Astrocyte (in vitro differentiated cells and primary cell): Measurements from ENCODE around the gene COL15A1. TPM values are rescaled to one million over a fixed set of nuclear protein-coding genes. Genes with fewer than 3 reads are reported as not detected.
A peak's percentile ranks its signal among the peaks of the same experiment; 100 is the strongest.

ENCODE experiments used
- DNase-seq: peaks from one replicate; pipeline ENCODE4 v3.0.0-alpha.2; 2010; ENCODE audit warnings: low read depth
- FAIRE-seq: peaks from 2 replicates; lab custom pipeline; 2011; peaks lifted over from hg19 to GRCh38; lab: Jason Lieb, UNC
- H2AFZ ChIP-seq: 2 replicates; pipeline ENCODE4 v1.6.0; 2012; ENCODE audit warnings: low read depth, low read length, inconsistent platforms
- H3K27ac ChIP-seq: 2 replicates; pipeline ENCODE4 v1.5.1; 2011; ENCODE audit warnings: low read depth, low read length, inconsistent platforms
- H3K27me3 ChIP-seq: 2 replicates; pipeline ENCODE4 v1.6.0; 2011; ENCODE audit warnings: low read length, inconsistent platforms; ENCODE audit not compliant: insufficient read depth
- H3K36me3 ChIP-seq: 2 replicates; pipeline ENCODE4 v1.5.1; 2011; ENCODE audit warnings: low read length, inconsistent platforms; ENCODE audit not compliant: insufficient read depth
- H3K4me1 ChIP-seq: 2 replicates; pipeline ENCODE4 v1.5.1; 2011; ENCODE audit warnings: low read length, inconsistent platforms; ENCODE audit not compliant: insufficient read depth
- H3K4me2 ChIP-seq: 2 replicates; pipeline ENCODE4 v1.6.0; 2012; ENCODE audit warnings: low read length, inconsistent platforms
- H3K4me3 ChIP-seq: 2 replicates; pipeline ENCODE4 v1.5.1; 2011; ENCODE audit warnings: low read depth, mild to moderate bottlenecking, low read length, inconsistent platforms; ENCODE audit not compliant: insufficient read depth
- H3K79me2 ChIP-seq: 2 replicates; pipeline ENCODE4 v1.6.0; 2012; ENCODE audit warnings: mild to moderate bottlenecking, low read length, inconsistent platforms; ENCODE audit not compliant: insufficient read depth
- H3K9ac ChIP-seq: 2 replicates; pipeline ENCODE4 v1.6.0; 2012; ENCODE audit warnings: mild to moderate bottlenecking, low read length, inconsistent platforms
- H3K9me3 ChIP-seq: 2 replicates; pipeline ENCODE4 v1.5.1; 2012; ENCODE audit warnings: low read depth, mild to moderate bottlenecking, low read length, inconsistent platforms; ENCODE audit not compliant: insufficient read depth
- H4K20me1 ChIP-seq: 2 replicates; pipeline ENCODE4 v1.6.0; 2012; ENCODE audit warnings: low read length, inconsistent platforms; ENCODE audit not compliant: insufficient read depth
- H3K27ac Mint-ChIP-seq: one replicate; pipeline ENCODE4 v1.8.0; 2021; ENCODE audit warnings: mild to moderate bottlenecking, mixed read lengths; ENCODE audit not compliant: unreplicated experiment
- H3K27me3 Mint-ChIP-seq: one replicate; pipeline ENCODE4 v1.8.0; 2021; ENCODE audit warnings: low read depth, mixed read lengths; ENCODE audit not compliant: unreplicated experiment
- H3K36me3 Mint-ChIP-seq: one replicate; pipeline ENCODE4 v1.8.0; 2021; ENCODE audit warnings: low read depth, mixed read lengths; ENCODE audit not compliant: unreplicated experiment
- H3K4me1 Mint-ChIP-seq: one replicate; pipeline ENCODE4 v1.8.0; 2021; ENCODE audit warnings: low read depth, mixed read lengths; ENCODE audit not compliant: unreplicated experiment
- H3K4me3 Mint-ChIP-seq: one replicate; pipeline ENCODE4 v1.8.0; 2021; ENCODE audit warnings: mild to moderate bottlenecking, moderate library complexity, mixed read lengths; ENCODE audit not compliant: unreplicated experiment
- H3K9me3 Mint-ChIP-seq: one replicate; pipeline ENCODE4 v1.8.0; 2021; ENCODE audit warnings: mild to moderate bottlenecking, mixed read lengths; ENCODE audit not compliant: unreplicated experiment
- CTCF ChIP-seq: IDR thresholded peaks from 2 replicates; pipeline ENCODE4 v1.5.1; 2011; ENCODE audit warnings: low read depth, mild to moderate bottlenecking, inconsistent platforms, low read length, moderate library complexity; ENCODE audit not compliant: insufficient read depth
- EZH2 ChIP-seq: IDR thresholded peaks from 2 replicates; pipeline ENCODE4 v1.6.1; 2012; ENCODE audit warnings: mild to moderate bottlenecking, low read length, inconsistent platforms; ENCODE audit not compliant: insufficient read depth
- total RNA-seq: library from RNA; stranded (reverse); gene quantifications from 2 replicates; pipeline ENCODE4 v1.2.1, GENCODE V29; 2021

The COL15A1 gene
- total RNA-seq, 1 donor from 2014 or later = 5.6 TPM

DNA sequence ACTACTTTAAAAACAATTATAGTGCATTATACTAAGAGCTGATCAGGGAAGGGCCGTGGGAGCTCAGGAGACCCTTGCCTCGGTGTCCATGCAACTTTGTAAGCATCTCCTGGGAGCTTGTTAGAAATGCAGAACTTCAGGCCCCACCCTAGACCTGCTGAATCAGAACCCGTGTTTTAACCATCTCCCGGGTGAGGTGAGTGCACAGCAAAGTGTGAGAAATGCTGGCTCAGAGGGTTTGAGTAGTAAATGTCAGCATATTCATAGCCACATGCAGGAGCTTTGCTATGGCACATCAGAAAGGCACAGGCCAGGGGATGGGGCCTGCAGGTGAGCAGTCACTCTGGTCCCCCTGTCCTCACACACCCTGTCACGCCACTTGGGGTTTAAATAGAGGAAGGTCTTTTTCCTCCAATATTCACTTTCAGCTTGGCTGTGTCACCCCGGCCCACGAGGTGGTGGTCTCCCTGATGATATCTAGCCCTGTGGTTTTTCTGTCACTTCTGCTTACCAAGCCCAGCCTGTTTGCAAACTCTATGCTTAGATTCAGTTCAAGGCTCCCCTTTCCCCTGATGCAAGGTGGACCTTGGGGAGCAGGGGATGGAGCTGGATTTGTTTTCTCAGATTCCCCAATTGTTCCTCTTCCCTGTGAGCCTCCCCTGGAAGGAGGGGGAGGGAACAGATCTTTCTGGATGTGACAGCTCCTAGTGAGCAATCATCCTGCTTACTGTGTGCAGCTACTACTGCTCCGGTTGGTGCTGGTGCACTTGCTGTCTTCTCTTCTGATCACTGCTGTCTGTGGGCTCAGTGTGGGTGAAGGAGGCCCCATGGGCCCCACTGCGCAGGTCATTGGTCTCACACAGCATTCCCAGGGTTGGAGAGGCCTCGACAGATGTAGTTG lies 109.4 kb downstream of the COL15A1 start:
- Histone ChIP-seq H3K79me2 (no peaks in the 10 kb centered on the region), H3K27me3 (no peaks in the 10 kb centered on the region), H3K27ac (no peak overlapping the region), H3K36me3 (no peaks in the 10 kb centered on the region), H3K9ac (no peak overlapping the region), H3K4me2 (no peak overlapping the region), H4K20me1 (no peaks in the 10 kb centered on the region), H3K4me3 (no peak overlapping the region), H3K4me1 (peaks cover 59% of the 10 kb centered on the region), H2AFZ (no peak overlapping the region), H3K9me3 (no peaks in the 10 kb centered on the region)
- H3K27me3 Mint-ChIP-seq = peaks cover 8% of the 10 kb centered on the region
- H3K4me3 Mint-ChIP-seq = no peak overlapping the region
- H3K36me3 Mint-ChIP-seq = peaks cover 4% of the 10 kb centered on the region
- no peak for DNase-seq
- no peak for FAIRE-seq
- H3K4me1 Mint-ChIP-seq = peaks cover 51% of the 10 kb centered on the region
- H3K27ac Mint-ChIP-seq = no peak overlapping the region
- TF ChIP-seq CTCF (no peak), EZH2 (no peak)
- H3K9me3 Mint-ChIP-seq = peaks cover 7% of the 10 kb centered on the region

GRCh38 chr9:99054581-99054980 lies 110.9 kb downstream of the COL15A1 start:
- FAIRE-seq (no peak), DNase-seq (peak; percentile 73)
- Histone ChIP-seq H3K4me3 (no peak overlapping the region), H4K20me1 (no peaks in the 10 kb centered on the region), H3K27me3 (no peaks in the 10 kb centered on the region), H3K9ac (no peak overlapping the region), H3K27ac (no peak overlapping the region), H2AFZ (no peak overlapping the region), H3K9me3 (no peaks in the 10 kb centered on the region), H3K36me3 (no peaks in the 10 kb centered on the region), H3K4me1 (peaks cover 74% of the 10 kb centered on the region), H3K79me2 (no peaks in the 10 kb centered on the region), H3K4me2 (peak overlapping the region; percentile 5)
- peak overlapping the region; percentile 48 for H3K4me3 Mint-ChIP-seq
- peaks cover 65% of the 10 kb centered on the region for H3K4me1 Mint-ChIP-seq
- no peak for TF ChIP-seq EZH2
- no peak for TF ChIP-seq CTCF
- H3K27ac Mint-ChIP-seq = peak overlapping the region; percentile 60
- H3K36me3 Mint-ChIP-seq = peaks cover 4% of the 10 kb centered on the region
- peaks cover 7% of the 10 kb centered on the region for H3K9me3 Mint-ChIP-seq
- peaks cover 8% of the 10 kb centered on the region for H3K27me3 Mint-ChIP-seq

- no peak for FAIRE-seq
- peaks cover 7% of the 10 kb centered on the region for H3K36me3 Mint-ChIP-seq
These were observed 111.7 kb downstream of the COL15A1 start for GRCh38 chr9:99055384-99055783.

More at GRCh38 chr9:99055384-99055783, 111.7 kb downstream of the COL15A1 start:
- Mint-ChIP-seq H3K27me3 (peaks cover 8% of the 10 kb centered on the region), H3K27ac (no peak overlapping the region), H3K9me3 (peaks cover 7% of the 10 kb centered on the region), H3K4me1 (peaks cover 63% of the 10 kb centered on the region), H3K4me3 (no peak overlapping the region)
- peak overlapping the region; percentile 22 for H3K4me2 ChIP-seq
- peak overlapping the region; percentile 78 for H3K27ac ChIP-seq
- no peaks in the 10 kb centered on the region for H3K27me3 ChIP-seq
- no peaks in the 10 kb centered on the region for H4K20me1 ChIP-seq
- TF ChIP-seq CTCF (no peak), EZH2 (no peak)
- H3K4me3 ChIP-seq = no peak overlapping the region
- H2AFZ ChIP-seq = no peak overlapping the region
- no peaks in the 10 kb centered on the region for H3K9me3 ChIP-seq
- H3K9ac ChIP-seq = peak overlapping the region; percentile 26
- no peaks in the 10 kb centered on the region for H3K36me3 ChIP-seq
- no peaks in the 10 kb centered on the region for H3K79me2 ChIP-seq
- H3K4me1 ChIP-seq = peaks cover 70% of the 10 kb centered on the region
- DNase-seq = peak; percentile 90
